Stimulated activated CD8-positive, alpha-beta memory T cell treated with anti-CD3 and anti-CD28 coated beads, Interleukin-7, amount 100 ng/mL, for 48 hours (primary cell): ENCODE measurements around the gene DMXL1.
"Not testable (repeated sequence)": the region's sequence is repeated elsewhere in the genome, so short reads cannot be mapped to it uniquely, and the experiment has no call there.

ENCODE experiments used
- DNase-seq, 2 donors: peaks; one replicate each; pipeline ENCODE4 v3.0.0-alpha.2; 2020; ENCODE audit warnings: low read depth in 1 of 2; ENCODE audit errors: extremely low read depth in 1 of 2

Gene DMXL1

DNA sequence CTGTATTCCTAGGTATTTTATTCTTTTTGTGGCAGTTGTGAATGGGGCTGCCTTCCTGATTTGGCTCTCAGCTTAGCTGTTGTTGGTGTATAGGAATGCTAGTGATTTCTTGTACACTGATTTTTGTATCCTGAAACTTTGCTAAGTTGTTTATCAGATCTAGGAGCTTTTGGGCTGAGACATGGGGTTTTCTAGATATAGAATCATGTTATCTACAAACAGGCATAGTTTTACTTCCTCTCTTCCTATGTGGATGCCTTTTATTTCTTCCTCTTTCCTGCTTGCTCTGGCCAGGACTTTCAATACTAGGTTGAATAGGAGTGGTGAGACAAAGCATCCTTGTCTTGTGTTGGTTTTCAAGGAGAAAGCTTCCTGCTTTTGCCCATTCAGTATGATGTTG lies 129.9 kb downstream of the DMXL1 start:
- DNase-seq, result no peak

DNA sequence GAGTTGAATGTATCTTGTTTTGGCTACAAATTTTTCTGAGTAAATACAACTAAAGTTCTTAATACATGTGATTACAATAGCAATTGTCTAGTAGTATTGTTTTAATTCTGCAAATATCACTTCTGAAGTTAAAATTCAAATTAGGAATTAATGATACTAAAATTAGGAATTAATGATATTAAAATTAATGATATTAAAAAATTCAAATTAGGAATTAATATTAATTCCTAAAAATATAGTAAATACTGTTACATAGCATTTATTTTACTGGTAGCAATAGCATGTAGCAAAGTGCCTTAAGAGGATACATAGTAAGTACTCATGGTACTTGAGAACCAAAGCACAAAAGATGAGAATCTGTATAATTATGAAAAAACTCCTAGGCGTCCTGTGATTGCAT lies 136.2 kb downstream of the DMXL1 start:
- no peak for DNase-seq

DNA sequence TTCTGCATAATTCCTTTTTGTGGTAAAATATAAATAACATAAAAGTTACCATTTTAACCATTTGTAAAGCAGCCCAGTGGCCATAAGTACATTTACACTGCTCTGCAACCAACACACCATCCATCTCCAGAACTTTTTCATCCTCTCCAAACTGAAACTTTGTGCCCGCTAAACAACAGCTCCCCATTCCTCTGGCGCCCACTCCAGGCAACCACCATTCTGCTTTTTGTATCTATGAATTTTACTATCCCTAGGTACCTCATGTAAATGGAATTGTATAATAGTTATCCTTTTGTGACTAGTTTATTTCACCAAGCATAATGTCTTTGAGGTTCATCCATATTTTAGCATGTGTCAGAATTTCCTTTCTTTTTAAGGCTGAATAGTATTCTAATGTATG lies 141.1 kb downstream of the DMXL1 start:
- DNase-seq, result no peak

DNA sequence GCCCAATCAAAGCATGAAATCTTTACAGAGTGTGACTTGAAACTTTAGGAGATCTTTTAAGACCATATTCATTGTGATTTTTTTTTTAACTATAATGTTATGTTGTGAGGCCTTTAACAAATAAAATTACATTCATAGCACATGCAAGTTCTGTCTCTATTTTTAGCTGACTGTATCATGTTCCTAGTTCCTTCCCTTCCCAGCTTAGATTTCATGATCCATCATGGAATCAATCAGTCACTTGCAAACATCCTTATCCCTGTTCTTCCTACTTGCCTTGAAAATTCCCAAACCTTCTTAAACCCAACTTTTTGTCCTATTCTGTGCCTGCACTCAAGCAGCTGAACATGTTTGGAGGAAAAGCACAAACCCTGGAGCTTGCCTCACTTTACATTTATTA lies 141.8 kb downstream of the DMXL1 start:
- DNase-seq, result no peak

DNA sequence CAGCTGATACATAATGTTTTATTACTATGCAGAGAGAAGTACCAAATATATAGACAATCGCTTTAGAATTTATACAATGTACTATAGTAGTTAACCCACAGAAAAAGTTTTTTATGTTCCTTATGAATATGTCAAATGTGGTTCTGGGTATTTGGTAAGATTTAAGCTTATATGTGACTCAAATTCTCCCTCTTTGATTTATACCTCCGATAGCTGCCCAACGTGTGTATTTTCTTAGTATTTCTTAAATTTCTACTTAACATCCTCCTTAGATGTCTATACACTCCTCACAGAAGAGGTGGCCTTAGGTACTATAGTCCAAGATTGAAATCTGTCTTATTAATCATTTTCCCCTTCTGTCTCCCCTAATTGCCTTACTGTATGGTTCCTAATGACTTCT lies 146.3 kb downstream of the DMXL1 start:
- DNase-seq, result no peak

DNA sequence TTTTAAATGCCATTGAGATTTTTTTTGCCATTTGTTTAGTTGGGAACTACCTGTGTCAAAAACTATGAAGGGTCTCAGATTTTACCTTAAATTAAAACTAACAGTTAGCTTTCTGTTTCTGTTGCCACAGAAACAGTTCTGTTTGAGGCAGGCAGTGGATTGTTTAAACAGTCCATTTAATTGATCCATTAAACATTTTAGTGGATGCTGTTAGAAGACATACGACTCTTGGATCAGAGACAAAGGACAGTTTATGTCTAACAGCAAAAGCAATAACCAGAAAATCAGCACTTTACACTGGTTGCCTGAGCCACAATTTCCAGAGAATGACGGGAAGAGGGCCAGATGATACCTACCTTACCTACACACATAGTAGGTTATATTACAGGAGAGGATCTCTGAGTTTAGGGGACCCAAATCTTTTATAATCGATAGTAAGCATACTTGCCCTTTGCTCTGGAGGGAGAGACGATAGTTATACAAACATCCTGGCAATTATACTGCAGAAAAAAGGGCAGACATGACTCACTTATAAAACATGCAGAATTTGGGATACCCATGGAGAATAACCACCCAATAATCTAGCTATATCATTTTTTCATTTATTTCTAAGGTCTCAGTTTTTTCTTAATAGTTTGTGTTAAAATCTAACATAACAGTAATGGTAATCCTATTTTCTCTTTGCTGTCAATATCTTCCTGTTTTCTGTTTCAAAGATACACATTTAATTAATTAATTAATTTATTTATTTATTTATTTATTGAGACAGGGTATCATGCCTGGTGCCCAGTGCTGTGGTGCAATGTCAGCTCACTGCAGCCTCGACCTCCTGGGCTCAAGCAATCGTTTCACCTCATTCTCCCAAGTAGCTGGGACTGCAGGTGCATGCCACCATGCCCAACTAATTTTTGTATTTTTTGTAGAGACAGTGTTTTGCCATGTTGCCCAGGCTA lies 148.2 kb downstream of the DMXL1 start:
- DNase-seq, result no peak

DNA sequence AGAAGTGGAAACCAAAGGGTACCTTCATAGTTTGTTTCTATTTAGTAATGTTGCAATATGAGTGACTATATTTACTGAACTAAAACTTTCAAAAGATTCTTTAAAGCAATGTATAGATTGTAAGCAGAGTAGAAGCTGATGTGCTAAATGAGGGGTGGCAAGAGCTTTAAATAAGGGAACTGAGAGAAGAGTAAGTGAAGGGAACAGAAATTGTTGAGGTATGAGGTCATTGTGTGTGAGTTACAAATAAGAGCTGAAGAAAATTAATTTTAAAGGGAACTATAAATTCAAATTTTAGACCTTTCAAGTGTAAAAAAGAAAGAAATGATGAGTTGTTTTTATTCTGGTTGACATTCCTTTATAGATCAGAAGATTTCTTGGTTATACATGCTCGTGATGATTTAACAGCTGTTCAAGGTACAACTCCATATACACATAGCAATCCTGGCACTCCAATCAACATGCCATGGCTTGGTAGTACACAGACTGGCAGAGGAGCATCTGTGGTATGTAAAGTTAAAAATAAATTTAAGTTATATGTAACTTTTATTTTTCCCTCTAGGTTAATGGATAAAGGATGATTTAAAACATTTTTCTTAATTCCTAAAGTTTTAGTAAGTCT lies 149.8 kb downstream of the DMXL1 start:
- DNase-seq, result no peak

DNA sequence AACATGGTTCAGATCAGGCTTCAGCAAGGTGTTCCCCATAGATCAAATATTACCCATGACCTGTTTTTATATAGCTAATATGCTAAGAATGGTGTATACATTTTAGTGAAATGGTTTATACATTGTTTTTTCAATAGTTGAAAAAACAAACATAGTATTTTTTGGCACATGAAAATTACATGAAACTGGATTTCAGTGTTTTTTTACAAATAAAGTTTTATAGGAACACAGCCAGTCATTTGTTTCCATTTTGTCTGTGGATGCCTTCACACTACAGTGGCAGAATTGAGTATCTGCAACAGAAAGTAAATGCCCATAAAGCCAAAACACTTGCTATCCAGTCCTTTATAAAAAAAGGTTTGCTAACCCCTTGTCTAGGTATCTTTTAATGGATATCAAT lies 150.4 kb downstream of the DMXL1 start:
- no peak for DNase-seq

DNA sequence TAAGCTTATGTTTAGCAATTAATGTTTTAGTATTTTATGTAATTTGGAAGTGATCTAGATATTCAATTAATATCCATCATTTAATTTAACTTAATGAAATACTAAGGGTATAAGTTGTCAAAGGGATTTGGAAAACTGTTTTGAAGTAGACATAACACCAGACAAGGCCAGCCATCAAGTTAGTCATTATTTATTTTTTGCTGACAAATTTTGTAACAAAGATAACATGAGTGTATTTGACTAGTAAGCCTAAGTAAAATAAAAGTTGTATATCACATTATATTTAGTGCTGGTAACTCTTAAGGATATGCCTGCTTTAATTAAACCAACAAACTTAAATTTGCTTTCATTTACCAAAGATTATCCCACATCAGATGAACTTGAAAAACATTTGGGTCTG lies 159.1 kb downstream of the DMXL1 start:
- no peak for DNase-seq

DNA sequence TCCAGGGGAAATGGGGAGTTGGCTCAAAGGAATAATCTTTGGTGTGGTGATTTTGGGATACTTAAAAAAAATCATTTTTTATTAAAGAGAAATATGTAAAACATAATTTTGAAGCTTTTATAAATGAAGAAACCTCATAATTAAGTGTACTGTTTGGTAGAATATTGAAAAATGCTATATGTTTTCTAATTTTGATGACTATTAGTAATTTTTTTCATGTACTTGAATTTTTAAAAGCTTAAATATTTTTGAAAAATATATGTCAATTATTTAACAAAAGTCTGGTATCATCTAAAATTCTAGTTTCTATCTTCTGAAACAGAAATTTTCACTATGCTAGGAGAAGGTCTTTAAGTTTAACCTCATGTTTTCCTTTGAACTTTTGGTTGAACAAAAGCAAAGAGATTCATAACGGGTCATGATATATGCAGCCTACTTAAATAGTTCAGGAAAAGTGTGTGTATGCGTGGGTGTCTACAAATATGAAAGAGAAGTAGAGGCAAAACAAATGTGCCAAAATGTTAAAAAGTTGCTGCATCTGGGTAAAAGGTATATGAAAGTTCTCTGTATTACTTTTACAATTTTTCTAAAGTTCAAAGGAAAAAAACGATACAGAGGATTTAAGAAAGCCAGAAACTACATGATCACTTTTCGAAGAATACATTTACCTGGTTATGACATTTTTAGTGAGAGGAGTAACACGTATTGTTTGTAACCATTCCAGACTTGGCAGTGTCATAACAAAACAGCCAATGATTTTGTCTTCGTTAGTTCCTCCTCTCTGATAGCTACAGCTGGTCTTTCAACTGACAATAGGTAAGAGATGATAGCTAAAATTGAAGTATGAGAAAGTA lies 167.6 kb downstream of the DMXL1 start:
- no peak for DNase-seq

DNA sequence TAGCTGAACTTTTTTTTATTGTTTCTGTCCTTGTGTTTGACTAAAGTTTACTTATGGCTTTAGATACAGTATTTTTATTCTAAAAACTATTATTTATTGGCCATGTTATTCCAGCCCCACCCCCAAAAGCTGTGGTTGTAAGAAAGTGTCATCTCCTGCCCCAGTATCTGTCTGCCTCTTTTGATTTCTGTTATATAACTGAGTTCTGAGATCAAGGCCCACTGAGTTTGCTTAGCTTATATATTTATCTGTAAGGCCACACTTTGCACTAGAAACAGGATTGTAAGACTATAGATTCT lies 168.2 kb downstream of the DMXL1 start:
- no peak for DNase-seq

DNA sequence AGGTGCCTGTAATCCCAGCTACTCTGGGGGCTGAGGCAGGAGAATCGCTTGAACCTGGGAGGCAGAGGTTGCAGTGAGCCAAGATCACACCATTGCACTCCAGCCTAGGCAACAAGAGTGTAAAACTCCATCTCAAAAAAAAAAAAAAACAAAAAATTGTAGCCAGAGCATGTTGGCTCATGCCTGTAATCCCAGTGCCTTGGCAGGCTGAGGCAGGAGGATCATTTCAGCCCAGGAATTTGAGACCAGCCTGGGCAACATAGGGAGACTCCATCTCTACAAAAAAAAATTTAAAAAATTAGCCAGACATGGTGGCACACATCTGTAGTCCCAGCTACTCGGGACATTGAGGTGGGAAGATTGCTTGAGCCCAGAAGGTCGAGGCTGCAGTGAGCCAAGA lies 168.9 kb downstream of the DMXL1 start:
- not testable (repeated sequence) for DNase-seq

DNA sequence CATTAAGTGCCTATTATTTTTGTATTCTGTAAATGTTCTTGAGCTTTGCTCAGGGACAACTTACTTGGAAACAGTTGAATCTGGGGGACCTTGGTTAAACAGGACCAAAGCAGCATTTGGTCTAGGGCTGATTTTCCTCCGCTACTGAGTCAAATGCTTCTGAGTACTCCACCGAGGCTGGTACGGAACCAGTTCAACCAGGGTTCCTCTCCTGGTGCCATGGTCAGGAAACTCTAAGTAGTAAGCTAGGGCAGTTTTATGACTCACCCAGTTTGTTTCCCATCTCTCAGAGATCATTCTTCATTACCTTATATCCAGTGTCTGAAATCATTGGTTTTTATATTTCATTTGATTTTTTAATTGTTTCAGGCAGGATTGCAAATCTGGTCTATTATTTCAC lies 173.0 kb downstream of the DMXL1 start:
- DNase-seq, result no peak

DNA sequence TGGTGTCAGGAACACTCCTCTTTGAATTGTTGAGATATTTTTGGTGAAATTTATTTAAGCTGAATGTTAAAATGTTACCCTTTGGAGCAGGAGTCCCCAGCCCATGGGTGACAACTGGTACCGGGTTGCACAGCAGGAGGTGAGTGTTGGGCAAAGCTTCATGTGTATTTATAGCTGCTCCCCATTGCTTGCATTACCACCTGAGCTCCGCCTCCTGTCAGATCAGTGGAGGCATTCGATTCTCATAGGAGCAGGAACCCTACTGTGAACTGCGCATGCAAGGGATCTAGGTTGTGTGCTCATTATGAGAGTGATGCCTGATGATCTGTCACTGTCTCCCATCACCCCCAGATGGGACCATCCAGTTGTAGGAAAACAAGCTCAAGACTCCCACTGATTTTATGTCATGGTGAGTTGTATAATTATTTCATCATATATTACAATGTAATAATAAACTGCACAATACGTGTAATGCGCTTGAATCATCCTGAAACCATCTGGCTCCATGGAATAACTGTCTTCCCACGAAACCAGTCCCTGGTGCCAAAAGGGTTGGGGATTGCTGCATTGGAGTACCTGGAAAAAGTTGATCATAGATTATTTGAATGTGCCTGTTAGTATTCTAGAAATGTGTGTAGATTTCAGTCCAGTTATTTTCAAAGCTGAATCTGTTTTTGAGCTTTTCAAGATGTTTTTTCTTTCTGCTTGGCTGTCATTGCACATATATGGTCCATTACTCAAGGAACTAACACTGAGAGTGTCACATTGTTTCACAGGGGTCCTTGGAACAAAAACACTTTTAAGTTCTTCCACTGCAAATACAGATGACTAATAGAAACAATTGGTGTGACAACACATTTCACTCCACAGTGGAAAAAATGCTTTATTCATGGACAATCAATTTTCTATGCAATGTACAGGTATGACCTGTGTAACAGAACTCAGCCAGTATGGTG lies 180.3 kb downstream of the DMXL1 start:
- DNase-seq, result no peak

DNA sequence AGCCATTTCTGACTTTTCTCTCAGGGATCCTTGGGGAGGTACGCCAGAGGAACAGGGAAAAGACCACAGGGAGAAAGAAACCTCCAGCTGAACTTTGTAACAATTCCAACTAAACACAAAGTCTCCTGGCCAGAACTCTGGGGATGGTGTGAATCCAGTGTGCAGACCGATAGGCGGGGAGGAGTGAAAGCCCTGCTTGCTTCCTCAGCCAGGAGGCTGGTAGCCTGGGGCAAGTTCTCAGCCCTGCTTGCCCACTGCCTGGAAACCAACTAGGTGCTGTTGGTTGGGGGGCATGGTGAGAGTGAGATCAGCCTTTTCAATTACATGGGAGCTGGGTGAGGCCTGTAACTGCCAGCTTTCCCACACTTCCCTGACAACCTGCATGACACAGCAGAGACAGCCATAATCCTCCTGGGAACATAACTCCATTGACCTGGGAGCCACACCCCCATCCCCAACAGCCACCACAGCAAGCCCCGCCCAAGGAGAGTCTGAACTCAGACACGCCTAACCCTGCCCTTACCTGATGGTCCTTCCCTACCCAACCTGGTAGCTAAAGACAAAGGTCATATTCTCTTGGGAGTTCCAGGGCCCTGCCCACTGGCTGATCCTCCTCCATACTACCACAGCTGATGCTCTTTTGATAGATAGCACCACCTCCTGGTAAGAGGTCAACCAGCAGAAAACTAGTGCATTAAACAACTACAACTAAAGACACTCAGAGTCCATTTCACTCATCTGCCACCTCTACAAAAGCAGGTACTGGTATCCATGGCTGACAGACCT lies 184.9 kb downstream of the DMXL1 start:
- no peak for DNase-seq

DNA sequence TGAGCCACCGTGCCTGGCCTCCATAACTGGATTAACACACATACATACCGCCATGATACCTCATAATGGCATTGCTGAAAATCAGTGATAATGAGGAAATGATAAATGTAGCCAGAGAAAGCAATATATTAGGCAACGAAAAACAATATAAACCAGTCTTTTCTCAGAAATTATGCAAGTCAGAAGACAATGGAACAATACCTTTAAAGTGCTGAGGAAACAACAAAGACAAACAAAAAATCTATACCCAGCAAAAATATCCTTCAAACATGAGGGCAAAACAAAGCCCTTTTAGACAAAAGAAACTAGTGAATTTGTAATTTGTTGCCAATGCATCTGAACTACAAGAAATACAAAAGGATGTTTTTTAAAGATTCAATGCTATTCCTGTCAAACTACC lies 186.7 kb downstream of the DMXL1 start:
- DNase-seq, result no peak

DNA sequence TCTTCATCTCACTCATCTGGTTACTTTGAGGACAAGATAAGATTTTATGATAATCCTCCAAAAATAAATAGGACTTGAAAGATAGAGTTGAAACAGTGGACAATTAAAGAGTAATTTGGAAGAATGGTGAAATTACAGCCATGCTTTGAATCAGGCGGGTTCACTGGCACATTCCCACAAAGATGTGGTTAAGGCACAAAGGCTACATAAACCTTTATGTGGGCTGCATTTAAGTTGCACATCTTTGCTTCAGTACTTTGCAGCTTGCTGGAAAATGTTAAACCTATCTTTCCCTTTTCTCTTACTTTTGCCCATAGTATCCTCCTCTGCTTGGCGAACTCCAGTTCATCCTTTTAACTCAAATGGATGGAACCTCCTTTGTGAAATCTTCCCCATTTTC lies 192.8 kb downstream of the DMXL1 start:
- DNase-seq, result no peak

DNA sequence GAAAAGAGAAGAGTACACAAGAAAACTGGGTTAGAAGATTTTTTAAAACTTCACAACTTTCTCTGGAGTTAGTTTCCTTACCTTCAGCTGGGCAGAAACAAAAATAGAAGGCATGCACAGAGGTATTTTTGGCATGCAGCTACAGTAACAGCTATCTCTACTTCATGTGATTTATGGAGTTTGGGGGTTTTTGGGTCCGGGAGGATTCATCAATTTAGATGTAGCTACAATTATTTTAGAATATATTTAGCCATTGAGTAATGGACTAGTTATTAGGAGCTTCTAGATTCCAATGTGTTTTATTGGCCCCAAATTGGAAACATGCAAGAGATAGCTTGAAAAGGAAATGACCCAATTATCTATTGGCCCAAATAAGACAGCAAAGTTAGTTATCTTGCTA lies 193.3 kb downstream of the DMXL1 start:
- DNase-seq, result no peak

DNA sequence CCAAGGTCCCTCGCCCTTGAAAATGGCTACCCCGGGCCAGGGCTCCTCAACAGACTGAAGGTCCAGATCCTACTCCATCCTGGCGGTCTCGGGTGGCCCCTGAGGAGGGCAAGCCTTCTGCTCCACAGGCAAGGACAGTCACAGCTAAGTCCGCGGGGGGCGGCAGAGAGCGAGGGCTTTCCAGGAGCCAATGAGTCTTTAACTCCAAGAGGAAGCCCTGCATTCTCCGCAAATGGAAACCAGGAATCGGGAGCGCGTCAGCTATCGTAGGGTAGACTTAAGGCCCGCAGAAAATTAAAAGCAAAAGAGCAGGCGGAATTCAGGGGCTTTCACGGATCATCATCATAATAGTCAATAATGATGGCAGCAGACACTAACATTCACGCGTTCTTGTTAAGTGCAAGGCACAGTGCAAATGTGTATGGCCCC lies 197.1 kb downstream of the DMXL1 start:
- peak; percentile 54 to 63 for DNase-seq
